ENCODE measurements around the gene SPDYE6. TPM values are rescaled to one million over a fixed set of nuclear protein-coding genes. Genes with fewer than 3 reads are reported as not detected.

SPDYE6 gene
- total and polyA plus RNA-seq, 2 experiments from 2014 or later, result not detected

DNA sequence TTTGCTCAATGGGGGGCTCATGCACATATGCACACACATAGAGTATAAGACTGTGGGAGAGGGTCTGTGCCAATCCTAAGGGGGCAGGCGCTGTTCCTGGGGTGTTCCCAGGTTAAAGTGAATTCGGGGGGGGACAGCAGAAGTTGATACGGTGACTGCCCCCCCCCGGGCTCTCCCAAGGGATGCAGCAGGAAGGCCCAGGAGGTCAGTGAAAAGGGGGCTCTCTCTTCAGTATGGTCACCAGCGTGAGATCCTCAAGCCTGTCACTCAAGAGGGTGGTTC, 32.4 kb downstream of the SPDYE6 start:
- TF ChIP-seq, protein P1, sequence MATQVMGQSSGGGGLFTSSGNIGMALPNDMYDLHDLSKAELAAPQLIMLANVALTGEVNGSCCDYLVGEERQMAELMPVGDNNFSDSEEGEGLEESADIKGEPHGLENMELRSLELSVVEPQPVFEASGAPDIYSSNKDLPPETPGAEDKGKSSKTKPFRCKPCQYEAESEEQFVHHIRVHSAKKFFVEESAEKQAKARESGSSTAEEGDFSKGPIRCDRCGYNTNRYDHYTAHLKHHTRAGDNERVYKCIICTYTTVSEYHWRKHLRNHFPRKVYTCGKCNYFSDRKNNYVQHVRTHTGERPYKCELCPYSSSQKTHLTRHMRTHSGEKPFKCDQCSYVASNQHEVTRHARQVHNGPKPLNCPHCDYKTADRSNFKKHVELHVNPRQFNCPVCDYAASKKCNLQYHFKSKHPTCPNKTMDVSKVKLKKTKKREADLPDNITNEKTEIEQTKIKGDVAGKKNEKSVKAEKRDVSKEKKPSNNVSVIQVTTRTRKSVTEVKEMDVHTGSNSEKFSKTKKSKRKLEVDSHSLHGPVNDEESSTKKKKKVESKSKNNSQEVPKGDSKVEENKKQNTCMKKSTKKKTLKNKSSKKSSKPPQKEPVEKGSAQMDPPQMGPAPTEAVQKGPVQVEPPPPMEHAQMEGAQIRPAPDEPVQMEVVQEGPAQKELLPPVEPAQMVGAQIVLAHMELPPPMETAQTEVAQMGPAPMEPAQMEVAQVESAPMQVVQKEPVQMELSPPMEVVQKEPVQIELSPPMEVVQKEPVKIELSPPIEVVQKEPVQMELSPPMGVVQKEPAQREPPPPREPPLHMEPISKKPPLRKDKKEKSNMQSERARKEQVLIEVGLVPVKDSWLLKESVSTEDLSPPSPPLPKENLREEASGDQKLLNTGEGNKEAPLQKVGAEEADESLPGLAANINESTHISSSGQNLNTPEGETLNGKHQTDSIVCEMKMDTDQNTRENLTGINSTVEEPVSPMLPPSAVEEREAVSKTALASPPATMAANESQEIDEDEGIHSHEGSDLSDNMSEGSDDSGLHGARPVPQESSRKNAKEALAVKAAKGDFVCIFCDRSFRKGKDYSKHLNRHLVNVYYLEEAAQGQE (IDR thresholded peaks at IDR 0.05; ENCODE audit: unreplicated experiment), result no peak
- TF ChIP-seq JUNB (IDR thresholded peaks at IDR 0.05; ENCODE audit: unreplicated experiment) (no peak), NANOG (IDR thresholded peaks at IDR 0.05; ENCODE audit: borderline replicate concordance) (no peak), ZNF331 (CRISPR knock-in tag; IDR thresholded peaks at IDR 0.05; ENCODE audit: low read depth) (no peak), STAT1 (IDR thresholded peaks at IDR 0.05; ENCODE audit: unreplicated experiment) (no peak), CTCF (conservative IDR thresholded peaks at IDR 0.05; ENCODE audit: low read depth in 2 of 2) (no peak), EZH2phosphoT487 (IDR thresholded peaks at IDR 0.05; ENCODE audit: unreplicated experiment) (no peak), ZNF114 (CRISPR knock-in tag; IDR thresholded peaks at IDR 0.05) (no peak), EZH2 (IDR thresholded peaks at IDR 0.05; ENCODE audit: low read depth, unreplicated experiment) (no peak)
- TF ChIP-seq, protein P2, sequence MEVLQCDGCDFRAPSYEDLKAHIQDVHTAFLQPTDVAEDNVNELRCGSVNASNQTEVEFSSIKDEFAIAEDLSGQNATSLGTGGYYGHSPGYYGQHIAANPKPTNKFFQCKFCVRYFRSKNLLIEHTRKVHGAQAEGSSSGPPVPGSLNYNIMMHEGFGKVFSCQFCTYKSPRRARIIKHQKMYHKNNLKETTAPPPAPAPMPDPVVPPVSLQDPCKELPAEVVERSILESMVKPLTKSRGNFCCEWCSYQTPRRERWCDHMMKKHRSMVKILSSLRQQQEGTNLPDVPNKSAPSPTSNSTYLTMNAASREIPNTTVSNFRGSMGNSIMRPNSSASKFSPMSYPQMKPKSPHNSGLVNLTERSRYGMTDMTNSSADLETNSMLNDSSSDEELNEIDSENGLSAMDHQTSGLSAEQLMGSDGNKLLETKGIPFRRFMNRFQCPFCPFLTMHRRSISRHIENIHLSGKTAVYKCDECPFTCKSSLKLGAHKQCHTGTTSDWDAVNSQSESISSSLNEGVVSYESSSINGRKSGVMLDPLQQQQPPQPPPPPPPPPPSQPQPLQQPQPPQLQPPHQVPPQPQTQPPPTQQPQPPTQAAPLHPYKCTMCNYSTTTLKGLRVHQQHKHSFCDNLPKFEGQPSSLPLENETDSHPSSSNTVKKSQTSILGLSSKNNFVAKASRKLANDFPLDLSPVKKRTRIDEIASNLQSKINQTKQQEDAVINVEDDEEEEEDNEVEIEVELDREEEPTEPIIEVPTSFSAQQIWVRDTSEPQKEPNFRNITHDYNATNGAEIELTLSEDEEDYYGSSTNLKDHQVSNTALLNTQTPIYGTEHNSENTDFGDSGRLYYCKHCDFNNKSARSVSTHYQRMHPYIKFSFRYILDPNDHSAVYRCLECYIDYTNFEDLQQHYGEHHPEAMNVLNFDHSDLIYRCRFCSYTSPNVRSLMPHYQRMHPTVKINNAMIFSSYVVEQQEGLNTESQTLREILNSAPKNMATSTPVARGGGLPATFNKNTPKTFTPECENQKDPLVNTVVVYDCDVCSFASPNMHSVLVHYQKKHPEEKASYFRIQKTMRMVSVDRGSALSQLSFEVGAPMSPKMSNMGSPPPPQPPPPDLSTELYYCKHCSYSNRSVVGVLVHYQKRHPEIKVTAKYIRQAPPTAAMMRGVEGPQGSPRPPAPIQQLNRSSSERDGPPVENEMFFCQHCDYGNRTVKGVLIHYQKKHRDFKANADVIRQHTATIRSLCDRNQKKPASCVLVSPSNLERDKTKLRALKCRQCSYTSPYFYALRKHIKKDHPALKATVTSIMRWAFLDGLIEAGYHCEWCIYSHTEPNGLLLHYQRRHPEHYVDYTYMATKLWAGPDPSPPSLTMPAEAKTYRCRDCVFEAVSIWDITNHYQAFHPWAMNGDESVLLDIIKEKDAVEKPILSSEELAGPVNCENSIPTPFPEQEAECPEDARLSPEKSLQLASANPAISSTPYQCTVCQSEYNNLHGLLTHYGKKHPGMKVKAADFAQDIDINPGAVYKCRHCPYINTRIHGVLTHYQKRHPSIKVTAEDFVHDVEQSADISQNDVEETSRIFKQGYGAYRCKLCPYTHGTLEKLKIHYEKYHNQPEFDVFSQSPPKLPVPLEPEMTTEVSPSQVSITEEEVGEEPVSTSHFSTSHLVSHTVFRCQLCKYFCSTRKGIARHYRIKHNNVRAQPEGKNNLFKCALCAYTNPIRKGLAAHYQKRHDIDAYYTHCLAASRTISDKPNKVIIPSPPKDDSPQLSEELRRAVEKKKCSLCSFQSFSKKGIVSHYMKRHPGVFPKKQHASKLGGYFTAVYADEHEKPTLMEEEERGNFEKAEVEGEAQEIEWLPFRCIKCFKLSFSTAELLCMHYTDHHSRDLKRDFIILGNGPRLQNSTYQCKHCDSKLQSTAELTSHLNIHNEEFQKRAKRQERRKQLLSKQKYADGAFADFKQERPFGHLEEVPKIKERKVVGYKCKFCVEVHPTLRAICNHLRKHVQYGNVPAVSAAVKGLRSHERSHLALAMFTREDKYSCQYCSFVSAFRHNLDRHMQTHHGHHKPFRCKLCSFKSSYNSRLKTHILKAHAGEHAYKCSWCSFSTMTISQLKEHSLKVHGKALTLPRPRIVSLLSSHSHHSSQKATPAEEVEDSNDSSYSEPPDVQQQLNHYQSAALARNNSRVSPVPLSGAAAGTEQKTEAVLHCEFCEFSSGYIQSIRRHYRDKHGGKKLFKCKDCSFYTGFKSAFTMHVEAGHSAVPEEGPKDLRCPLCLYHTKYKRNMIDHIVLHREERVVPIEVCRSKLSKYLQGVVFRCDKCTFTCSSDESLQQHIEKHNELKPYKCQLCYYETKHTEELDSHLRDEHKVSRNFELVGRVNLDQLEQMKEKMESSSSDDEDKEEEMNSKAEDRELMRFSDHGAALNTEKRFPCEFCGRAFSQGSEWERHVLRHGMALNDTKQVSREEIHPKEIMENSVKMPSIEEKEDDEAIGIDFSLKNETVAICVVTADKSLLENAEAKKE (CRISPR knock-in tag; IDR thresholded peaks at IDR 0.05), result no peak
- no peak for DNase-seq (ENCODE audit: low spot score)

More for the DNA sequence above, 32.4 kb downstream of the SPDYE6 start:
- H2AFZ ChIP-seq, result no peak overlapping the region
- H3K79me2 ChIP-seq (replicated peaks; ENCODE audit: insufficient read depth), result no peaks in the 10 kb centered on the region
- Mint-ChIP-seq H3K4me1 (peaks cover 11% of the 10 kb centered on the region), H3K4me3 (no peak overlapping the region), H3K27ac (no peak overlapping the region), H3K9me3 (no peaks in the 10 kb centered on the region), H3K27me3 (ENCODE audit: insufficient read depth, low read depth, poor library complexity) (peaks cover 23% of the 10 kb centered on the region), H3K36me3 (ENCODE audit: low read depth) (no peaks in the 10 kb centered on the region; the same call in 2 of the 3 replicates)
- H3K27me3 ChIP-seq (ENCODE audit: insufficient read depth), result no peaks in the 10 kb centered on the region
- H3K4me2 ChIP-seq, result no peak overlapping the region
- no peaks in the 10 kb centered on the region for H4K20me1 ChIP-seq (replicated peaks; ENCODE audit: insufficient read depth)
- peaks cover 3% of the 10 kb centered on the region; the same call in 1 of the 2 replicates for H3K4me1 ChIP-seq (ENCODE audit: insufficient read depth)
- no peak overlapping the region for H3K4me3 ChIP-seq
- H3F3A ChIP-seq (replicated peaks; ENCODE audit: low read depth), result 0 out of 2 replicates have a peak, but pooled peaks cover 3% of the 10 kb centered on the region
- ATAC-seq, result no peak
- H3K36me3 ChIP-seq (ENCODE audit: insufficient read depth), result no peaks in the 10 kb centered on the region
- no peak overlapping the region for H3K27ac ChIP-seq (ENCODE audit: low read depth)
- H3K9me2 ChIP-seq (ENCODE audit: insufficient read depth), result no peaks in the 10 kb centered on the region

Measured in GM23338 (cell line).